GM12891 (cell line): ENCODE measurements around the gene ARID1B.

Experiments used
- POLR2A ChIP-seq: IDR thresholded peaks from 2 replicates; pipeline ENCODE4 v1.6.1; 2011; ENCODE audit warnings: low read depth, low read length, control low read depth
- POLR2AphosphoS5 ChIP-seq: IDR thresholded peaks from 2 replicates; pipeline ENCODE4 v1.6.1; 2011; ENCODE audit warnings: low read depth, low read length, control low read depth
- SPI1 ChIP-seq: IDR thresholded peaks from 2 replicates; pipeline ENCODE4 v1.6.1; 2011; ENCODE audit warnings: low read depth, low read length, control low read depth

DNA sequence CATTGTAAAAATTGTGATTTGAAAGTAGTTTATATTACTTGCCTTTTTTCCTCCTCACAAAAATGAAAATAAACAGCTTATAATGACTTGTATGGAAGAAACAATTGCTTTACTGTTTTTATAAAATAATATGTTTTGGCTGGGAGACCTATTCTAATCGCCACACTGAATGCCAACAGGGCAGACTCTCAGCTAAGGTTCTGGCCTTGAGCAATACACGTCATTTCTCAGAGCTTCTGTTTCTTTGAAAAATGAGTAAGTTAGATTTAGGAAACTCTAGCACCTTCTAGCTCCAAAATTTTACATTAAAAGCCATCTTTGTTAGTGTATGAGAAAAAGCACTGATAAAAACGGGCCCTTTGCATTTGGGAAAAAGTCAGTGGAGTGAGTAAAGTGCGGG lies 166.6 kb downstream of the ARID1B start:
- TF ChIP-seq POLR2A = no peak
- no peak for TF ChIP-seq SPI1
- TF ChIP-seq POLR2AphosphoS5 = no peak
